ENCODE results near the gene ZMIZ1. TPM values are rescaled to one million over a fixed set of nuclear protein-coding genes. Genes with fewer than 3 reads are reported as not detected.

The ZMIZ1 gene
- total RNA-seq, 1 donor from 2014 or later, result 85.2 TPM

- peaks cover 7% of the 10 kb centered on the region for H3K27me3 Mint-ChIP-seq
- H3K36me3 Mint-ChIP-seq (ENCODE audit: insufficient read depth), result no peaks in the 10 kb centered on the region
- no peak for DNase-seq (ENCODE audit: low spot score, unreplicated experiment)
- H3K4me3 Mint-ChIP-seq (ENCODE audit: low read depth), result no peak overlapping the region
- TF ChIP-seq, protein P1, sequence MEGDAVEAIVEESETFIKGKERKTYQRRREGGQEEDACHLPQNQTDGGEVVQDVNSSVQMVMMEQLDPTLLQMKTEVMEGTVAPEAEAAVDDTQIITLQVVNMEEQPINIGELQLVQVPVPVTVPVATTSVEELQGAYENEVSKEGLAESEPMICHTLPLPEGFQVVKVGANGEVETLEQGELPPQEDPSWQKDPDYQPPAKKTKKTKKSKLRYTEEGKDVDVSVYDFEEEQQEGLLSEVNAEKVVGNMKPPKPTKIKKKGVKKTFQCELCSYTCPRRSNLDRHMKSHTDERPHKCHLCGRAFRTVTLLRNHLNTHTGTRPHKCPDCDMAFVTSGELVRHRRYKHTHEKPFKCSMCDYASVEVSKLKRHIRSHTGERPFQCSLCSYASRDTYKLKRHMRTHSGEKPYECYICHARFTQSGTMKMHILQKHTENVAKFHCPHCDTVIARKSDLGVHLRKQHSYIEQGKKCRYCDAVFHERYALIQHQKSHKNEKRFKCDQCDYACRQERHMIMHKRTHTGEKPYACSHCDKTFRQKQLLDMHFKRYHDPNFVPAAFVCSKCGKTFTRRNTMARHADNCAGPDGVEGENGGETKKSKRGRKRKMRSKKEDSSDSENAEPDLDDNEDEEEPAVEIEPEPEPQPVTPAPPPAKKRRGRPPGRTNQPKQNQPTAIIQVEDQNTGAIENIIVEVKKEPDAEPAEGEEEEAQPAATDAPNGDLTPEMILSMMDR (IDR thresholded peaks at IDR 0.05; ENCODE audit: unreplicated experiment), result no peak
- no peak overlapping the region for H3K27ac Mint-ChIP-seq
- H3K4me1 Mint-ChIP-seq (ENCODE audit: low read depth), result peaks cover 12% of the 10 kb centered on the region
- peaks cover 3% of the 10 kb centered on the region for H3K9me3 Mint-ChIP-seq (ENCODE audit: low read depth)
Measured at GRCh38 chr10:79044036-79044632, 24.6 kb upstream of the ZMIZ1 start.

DNA sequence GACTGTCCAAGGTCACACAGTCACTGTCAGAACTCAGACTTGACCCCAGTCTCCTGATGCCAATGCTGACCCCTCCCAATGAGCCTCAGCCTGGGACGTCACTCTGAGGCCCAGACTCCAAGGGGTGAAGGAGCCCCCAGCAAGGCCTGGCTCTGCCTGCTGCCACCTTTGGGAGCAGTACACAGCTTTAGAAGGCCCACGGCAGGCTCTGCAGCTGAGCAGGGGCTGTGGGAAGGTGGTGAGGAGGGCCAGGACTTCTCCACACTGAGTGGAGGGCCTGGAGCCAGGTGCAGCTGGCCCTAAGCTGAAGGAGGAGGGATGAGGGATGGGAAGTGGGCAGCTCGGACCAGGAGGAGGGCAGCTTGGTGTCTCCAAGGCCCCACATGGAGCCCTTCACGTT is 23.9 kb upstream of the ZMIZ1 start:
- Mint-ChIP-seq H3K36me3 (ENCODE audit: insufficient read depth) (no peaks in the 10 kb centered on the region), H3K4me3 (ENCODE audit: low read depth) (no peak overlapping the region), H3K4me1 (ENCODE audit: low read depth) (peaks cover 12% of the 10 kb centered on the region), H3K9me3 (ENCODE audit: low read depth) (peaks cover 3% of the 10 kb centered on the region), H3K27me3 (peaks cover 7% of the 10 kb centered on the region), H3K27ac (no peak overlapping the region)
- TF ChIP-seq, protein P1 (IDR thresholded peaks at IDR 0.05; ENCODE audit: unreplicated experiment), result no peak
- no peak for DNase-seq (ENCODE audit: low spot score, unreplicated experiment)

GRCh38 chr10:79045566-79046175 is 23.1 kb upstream of the ZMIZ1 start:
- TF ChIP-seq, protein P1 (IDR thresholded peaks at IDR 0.05; ENCODE audit: unreplicated experiment), result no peak
- Mint-ChIP-seq H3K9me3 (ENCODE audit: low read depth) (peaks cover 3% of the 10 kb centered on the region), H3K36me3 (ENCODE audit: insufficient read depth) (no peaks in the 10 kb centered on the region), H3K4me3 (ENCODE audit: low read depth) (no peak overlapping the region), H3K27ac (no peak overlapping the region), H3K4me1 (ENCODE audit: low read depth) (peaks cover 12% of the 10 kb centered on the region), H3K27me3 (peaks cover 7% of the 10 kb centered on the region)
- no peak for DNase-seq (ENCODE audit: low spot score, unreplicated experiment)

- peaks cover 7% of the 10 kb centered on the region for H3K27me3 Mint-ChIP-seq
- TF ChIP-seq, protein P1 (IDR thresholded peaks at IDR 0.05; ENCODE audit: unreplicated experiment), result no peak
- peaks cover 3% of the 10 kb centered on the region for H3K9me3 Mint-ChIP-seq (ENCODE audit: low read depth)
- H3K36me3 Mint-ChIP-seq (ENCODE audit: insufficient read depth), result no peaks in the 10 kb centered on the region
- H3K4me3 Mint-ChIP-seq (ENCODE audit: low read depth), result no peak overlapping the region
- H3K27ac Mint-ChIP-seq, result no peak overlapping the region
- no peak for DNase-seq (ENCODE audit: low spot score, unreplicated experiment)
- peaks cover 14% of the 10 kb centered on the region for H3K4me1 Mint-ChIP-seq (ENCODE audit: low read depth)
Measured at GRCh38 chr10:79046326-79046725, 22.4 kb upstream of the ZMIZ1 start.

- Mint-ChIP-seq H3K27me3 (peaks cover 7% of the 10 kb centered on the region), H3K36me3 (ENCODE audit: insufficient read depth) (no peaks in the 10 kb centered on the region), H3K27ac (no peak overlapping the region), H3K4me1 (ENCODE audit: low read depth) (peaks cover 14% of the 10 kb centered on the region), H3K9me3 (ENCODE audit: low read depth) (peaks cover 3% of the 10 kb centered on the region), H3K4me3 (ENCODE audit: low read depth) (no peak overlapping the region)
- DNase-seq (ENCODE audit: low spot score, unreplicated experiment), result no peak
- TF ChIP-seq, protein P1 (IDR thresholded peaks at IDR 0.05; ENCODE audit: unreplicated experiment), result no peak
Measured at GRCh38 chr10:79046741-79047583, 21.8 kb upstream of the ZMIZ1 start.
